ENCODE results near the gene ATXN2.
"Not testable (repeated sequence)": the region's sequence is repeated elsewhere in the genome, so short reads cannot be mapped to it uniquely, and the experiment has no call there.

Gene ATXN2

DNA sequence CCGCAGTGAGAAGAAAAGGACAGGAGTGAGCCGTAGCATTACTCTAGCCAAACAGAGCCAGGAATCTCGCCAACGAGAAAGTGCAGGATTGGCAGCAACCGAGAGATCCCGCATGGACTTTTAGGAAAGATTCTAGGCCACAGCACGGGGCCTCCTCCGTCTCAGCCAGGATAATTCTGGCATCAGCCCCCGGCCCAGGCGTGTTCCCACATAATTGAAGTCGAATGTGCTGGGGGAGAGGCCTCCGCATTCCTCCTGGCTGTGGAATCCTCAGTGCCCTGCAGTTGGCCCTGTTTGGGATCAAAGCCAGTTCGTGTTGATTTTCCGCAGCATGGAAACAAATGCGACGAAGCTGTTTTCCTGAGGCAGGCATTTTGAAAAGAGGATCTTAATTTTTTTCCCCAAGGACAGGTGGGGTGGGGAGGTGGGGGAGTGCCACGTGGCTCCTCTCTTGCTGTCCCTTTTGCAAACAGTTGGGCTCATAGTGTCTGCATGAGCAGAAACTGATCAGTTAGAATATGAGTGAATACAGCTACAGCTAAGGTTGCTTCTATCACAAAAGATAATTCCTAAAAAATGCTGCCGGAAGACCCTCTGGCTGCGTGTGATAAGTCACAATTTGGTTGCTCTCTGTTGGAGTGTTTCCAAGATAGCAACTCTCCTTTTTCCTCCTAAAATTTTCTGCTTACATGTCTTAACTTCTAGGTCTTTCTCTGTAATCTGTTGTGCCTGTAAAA is 37.3 kb upstream of the ATXN2 start:
- TF ChIP-seq, protein P1, sequence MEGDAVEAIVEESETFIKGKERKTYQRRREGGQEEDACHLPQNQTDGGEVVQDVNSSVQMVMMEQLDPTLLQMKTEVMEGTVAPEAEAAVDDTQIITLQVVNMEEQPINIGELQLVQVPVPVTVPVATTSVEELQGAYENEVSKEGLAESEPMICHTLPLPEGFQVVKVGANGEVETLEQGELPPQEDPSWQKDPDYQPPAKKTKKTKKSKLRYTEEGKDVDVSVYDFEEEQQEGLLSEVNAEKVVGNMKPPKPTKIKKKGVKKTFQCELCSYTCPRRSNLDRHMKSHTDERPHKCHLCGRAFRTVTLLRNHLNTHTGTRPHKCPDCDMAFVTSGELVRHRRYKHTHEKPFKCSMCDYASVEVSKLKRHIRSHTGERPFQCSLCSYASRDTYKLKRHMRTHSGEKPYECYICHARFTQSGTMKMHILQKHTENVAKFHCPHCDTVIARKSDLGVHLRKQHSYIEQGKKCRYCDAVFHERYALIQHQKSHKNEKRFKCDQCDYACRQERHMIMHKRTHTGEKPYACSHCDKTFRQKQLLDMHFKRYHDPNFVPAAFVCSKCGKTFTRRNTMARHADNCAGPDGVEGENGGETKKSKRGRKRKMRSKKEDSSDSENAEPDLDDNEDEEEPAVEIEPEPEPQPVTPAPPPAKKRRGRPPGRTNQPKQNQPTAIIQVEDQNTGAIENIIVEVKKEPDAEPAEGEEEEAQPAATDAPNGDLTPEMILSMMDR (IDR thresholded peaks at IDR 0.05; ENCODE audit: insufficient read depth, missing control alignments): no peak
- DNase-seq (ENCODE audit: insufficient read length, low spot score) (no peak), FAIRE-seq (no peak)

DNA sequence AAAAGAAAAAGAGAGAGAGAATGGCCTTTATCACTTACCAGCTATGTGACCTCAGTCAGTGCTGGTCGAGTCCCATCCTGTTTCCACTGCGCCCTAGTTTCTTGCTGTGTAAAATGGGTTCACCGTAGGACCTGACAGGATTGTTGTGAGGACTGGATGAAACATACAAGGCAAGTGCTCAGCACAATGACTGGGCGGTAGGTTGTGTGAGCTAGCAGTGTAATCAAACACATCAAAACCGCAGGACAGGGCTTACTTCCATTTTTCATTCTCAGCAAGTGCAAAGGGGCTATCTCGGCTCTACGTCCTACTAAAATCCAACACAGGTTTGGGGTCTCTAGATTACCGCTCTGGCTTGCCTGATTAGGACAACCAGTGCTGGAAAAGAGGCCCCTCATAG is 36.4 kb upstream of the ATXN2 start:
- no peak for FAIRE-seq
- DNase-seq (ENCODE audit: insufficient read length, low spot score): no peak
- TF ChIP-seq, protein P1 (IDR thresholded peaks at IDR 0.05; ENCODE audit: insufficient read depth, missing control alignments): no peak

DNA sequence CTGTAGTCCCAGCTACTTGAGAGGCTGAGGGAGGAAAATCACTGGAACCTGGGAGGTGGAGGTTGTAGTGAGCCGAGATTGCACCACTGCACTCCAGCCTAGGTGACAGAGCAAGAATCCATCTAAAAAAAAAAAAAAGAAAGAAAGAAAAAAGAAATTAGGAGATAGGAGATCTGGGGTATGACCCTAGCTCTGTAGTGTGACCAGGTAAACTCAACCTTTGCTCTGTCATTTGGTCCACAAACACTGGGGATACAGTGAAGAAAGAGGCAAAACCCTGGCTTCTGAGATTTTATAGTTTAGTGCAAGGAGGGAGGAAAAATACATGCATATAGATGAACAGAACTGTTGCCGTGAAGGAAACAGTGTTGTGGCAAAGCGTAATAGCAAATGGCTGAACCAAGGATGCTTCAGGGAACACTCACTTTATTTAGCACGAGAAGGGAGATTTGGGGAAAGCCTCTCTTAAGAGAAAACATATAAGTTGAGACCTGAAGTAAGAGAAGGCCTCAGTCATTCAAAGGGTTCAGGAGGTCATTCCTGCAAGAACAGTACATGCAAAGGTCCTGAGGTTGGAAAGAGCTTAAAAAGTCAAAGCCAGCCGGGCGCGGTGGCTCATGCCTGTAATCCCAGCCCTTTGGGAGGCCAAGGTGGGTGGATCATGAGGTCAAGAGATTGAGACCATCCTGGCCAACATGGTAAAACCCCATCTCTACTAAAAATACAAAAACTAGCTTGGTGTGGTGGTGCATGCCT is 29.6 kb upstream of the ATXN2 start:
- TF ChIP-seq, protein P1 (IDR thresholded peaks at IDR 0.05; ENCODE audit: insufficient read depth, missing control alignments): no peak
- DNase-seq (ENCODE audit: insufficient read length, low spot score) (no peak), FAIRE-seq (no peak)

DNA sequence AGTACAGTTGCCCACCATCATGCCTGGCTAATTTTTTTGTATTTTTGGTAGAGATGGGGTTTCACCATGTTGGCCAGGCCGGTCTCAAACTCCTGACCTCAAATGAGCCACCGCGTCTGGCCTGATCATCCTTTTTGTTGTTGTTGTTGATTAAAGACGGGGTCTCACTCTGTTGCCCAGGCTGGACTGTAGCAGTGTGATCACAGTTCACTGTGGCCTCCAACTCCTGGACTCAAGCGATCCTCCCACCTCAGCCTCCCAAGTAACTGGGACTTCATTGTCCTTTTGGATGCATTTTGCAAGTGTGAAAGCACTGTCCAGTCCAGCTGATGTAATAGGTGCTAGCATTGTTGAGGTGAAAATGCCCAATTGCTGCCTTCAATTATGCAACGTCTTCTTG is 27.1 kb upstream of the ATXN2 start:
- DNase-seq (ENCODE audit: insufficient read length, low spot score) (no peak), FAIRE-seq (no peak)
- TF ChIP-seq, protein P1 (IDR thresholded peaks at IDR 0.05; ENCODE audit: insufficient read depth, missing control alignments): no peak

DNA sequence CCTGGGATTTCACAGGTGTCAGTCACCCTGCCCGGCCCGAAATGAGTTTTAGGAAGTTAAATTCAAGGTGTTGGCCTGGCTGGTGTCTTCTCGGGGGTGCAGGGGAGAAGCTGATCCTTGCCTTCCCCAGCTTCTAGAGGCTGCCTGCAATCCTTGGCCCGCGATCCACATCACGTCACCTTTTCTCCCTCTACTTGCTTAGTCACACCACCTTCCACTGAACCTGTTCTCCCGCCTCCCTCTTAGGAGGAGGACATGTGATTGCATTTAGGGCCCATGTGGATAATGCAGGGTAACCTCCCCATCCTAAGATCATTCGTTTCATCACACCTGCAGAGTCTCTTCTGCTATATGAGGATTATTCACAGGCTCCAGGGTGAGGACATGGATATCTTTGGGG is 25.4 kb upstream of the ATXN2 start:
- DNase-seq (ENCODE audit: insufficient read length, low spot score) (no peak), FAIRE-seq (no peak)
- TF ChIP-seq, protein P1 (IDR thresholded peaks at IDR 0.05; ENCODE audit: insufficient read depth, missing control alignments): no peak

DNA sequence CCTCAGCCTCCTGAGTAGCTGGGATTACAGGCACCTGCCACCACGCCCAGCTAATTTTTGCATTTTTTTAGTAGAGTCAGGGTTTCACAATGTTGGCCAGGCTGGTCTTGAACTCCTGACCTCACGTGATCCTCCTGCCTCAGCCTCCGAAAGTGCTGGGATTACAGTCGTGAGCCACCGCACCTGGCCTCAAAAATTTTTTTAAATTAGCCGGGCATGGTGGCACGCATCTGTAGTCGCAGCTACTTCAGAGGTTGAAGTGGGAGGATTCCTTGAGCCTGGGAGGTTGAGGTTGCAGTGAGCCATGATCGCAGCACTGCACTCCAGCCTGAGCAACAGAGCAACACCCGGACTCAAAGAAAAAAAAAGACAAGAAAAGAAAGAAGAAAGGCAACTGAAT is 18.7 kb upstream of the ATXN2 start:
- FAIRE-seq; DNase-seq (ENCODE audit: insufficient read length, low spot score): not testable (repeated sequence)

DNA sequence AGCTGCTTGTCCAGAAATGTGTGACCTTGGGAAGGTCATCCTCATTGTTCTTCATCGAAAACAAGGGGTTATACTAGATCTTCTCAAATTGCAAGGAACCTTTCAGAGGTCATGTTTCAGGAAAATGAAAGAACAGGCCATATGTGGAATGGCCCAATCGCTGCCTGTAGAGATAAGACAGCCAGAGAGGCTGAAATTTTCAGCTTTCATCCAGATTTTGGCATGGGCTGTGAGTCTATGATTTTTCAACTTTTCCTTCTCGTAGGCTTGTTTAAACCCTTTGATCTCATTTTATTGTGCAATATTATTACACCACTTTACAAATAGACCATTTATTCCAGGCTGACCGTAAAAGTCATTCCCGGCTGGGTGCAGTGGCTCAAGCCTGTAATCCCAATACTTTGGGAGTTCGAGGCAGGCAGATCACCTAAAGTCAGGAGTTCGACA is 17.1 kb upstream of the ATXN2 start:
- DNase-seq (ENCODE audit: insufficient read length, low spot score) (no peak), FAIRE-seq (no peak)
- TF ChIP-seq, protein P1 (IDR thresholded peaks at IDR 0.05; ENCODE audit: insufficient read depth, missing control alignments): no peak

Data from D721Med (cell line).